Choroid plexus epithelial cell (primary cell): ENCODE data around the gene CIT.
A peak's percentile ranks its signal among the peaks of the same experiment; 100 is the strongest.
"Not testable (repeated sequence)": the region's sequence is repeated elsewhere in the genome, so short reads cannot be mapped to it uniquely, and the experiment has no call there.

Experiments used
- DNase-seq: peaks from one replicate; pipeline ENCODE4 v3.0.0-alpha.2; 2010; ENCODE audit warnings: low read depth
- H3K4me3 ChIP-seq: 2 replicates; pipeline ENCODE4 v1.5.1; 2011; ENCODE audit warnings: low read depth, mild to moderate bottlenecking, control low read depth, low read length, moderate library complexity
- CTCF ChIP-seq: conservative IDR thresholded peaks from 2 replicates; pipeline ENCODE4 v1.5.1; 2011; ENCODE audit warnings: low read depth, mild to moderate bottlenecking, control low read depth, inconsistent platforms, low read length, moderate library complexity

The CIT gene

GRCh38 chr12:119911182-119911581, 34.1 kb upstream of the CIT start:
- no peak overlapping the region for H3K4me3 ChIP-seq
- TF ChIP-seq CTCF, result no peak
- peak; percentile 64 for DNase-seq

GRCh38 chr12:119910586-119910985, 33.5 kb upstream of the CIT start:
- no peak overlapping the region for H3K4me3 ChIP-seq
- no peak for DNase-seq
- no peak for TF ChIP-seq CTCF

GRCh38 chr12:119902084-119902509, 25.0 kb upstream of the CIT start:
- no peak overlapping the region for H3K4me3 ChIP-seq
- TF ChIP-seq CTCF, result peak; percentile 99
- peak; percentile 88 for DNase-seq

- TF ChIP-seq CTCF, result no peak
- no peak overlapping the region for H3K4me3 ChIP-seq
- DNase-seq, result no peak
Observed at GRCh38 chr12:119901670-119902069, 24.6 kb upstream of the CIT start.

GRCh38 chr12:119894916-119895315, 17.8 kb upstream of the CIT start:
- DNase-seq, result no peak
- TF ChIP-seq CTCF, result no peak
- H3K4me3 ChIP-seq, result no peak overlapping the region

GRCh38 chr12:119892611-119893010, 15.5 kb upstream of the CIT start:
- not testable (repeated sequence) for H3K4me3 ChIP-seq, DNase-seq

- no peak for DNase-seq
- no peak for TF ChIP-seq CTCF
- no peak overlapping the region for H3K4me3 ChIP-seq
Observed at GRCh38 chr12:119885549-119885948, 8.4 kb upstream of the CIT start.

- not testable (repeated sequence) for DNase-seq, H3K4me3 ChIP-seq
Observed at GRCh38 chr12:119883791-119884190, 6.7 kb upstream of the CIT start.
